ENCODE results near the gene LRRK1.

Gene LRRK1

GRCh38 chr15:100909989-100910955, 8.9 kb upstream of the LRRK1 start:
- Histone ChIP-seq H3K36me3 (ENCODE audit: control insufficient read depth in 4 of 4, insufficient read depth in 4 of 4, low read length in 3 of 4) (no peaks in the 10 kb centered on the region), H3K9me3 (ENCODE audit: control extremely low read depth in 1 of 5, control insufficient read depth in 4 of 5, insufficient read depth in 2 of 5, low read depth in 1 of 5, low read length in 4 of 5) (peaks cover 0 to 3% (median 0%) of the 10 kb centered on the region in 5 experiments), H3K27ac (ENCODE audit: insufficient read depth in 1 of 2, low read depth in 1 of 2, low read length in 2 of 2, poor library complexity in 1 of 2, severe bottlenecking in 2 of 2) (no peak overlapping the region), H3K4me3 (ENCODE audit: control insufficient read depth in 1 of 7, extremely low read depth in 1 of 7, insufficient read depth in 4 of 7, low read depth in 2 of 7, low read length in 6 of 7) (no peak overlapping the region), H3K27me3 (replicated peaks in 2 of 5; ENCODE audit: control insufficient read depth in 4 of 5, insufficient read depth in 5 of 5, low read length in 4 of 5) (no peaks in the 10 kb centered on the region), H3K4me1 (ENCODE audit: control extremely low read depth in 1 of 4, control insufficient read depth in 4 of 4, insufficient read depth in 4 of 4, low read length in 3 of 4) (no peaks in the 10 kb centered on the region)
- no peak for DNase-seq
- 98% methylated on average over 12 of the region's 12 CpGs for WGBS (ENCODE audit: insufficient coverage)
- POLR2A ChIA-PET, result interaction anchor here (0.6 kb wide), 1 partner anchor 11 kb away, joined by 3 read pairs; no protein-coding TSS in a partner anchor
- CTCF ChIA-PET, result interaction anchor here (1.0 to 1.4 kb wide), 3 partner anchors 33 to 99 kb away, joined by 3 to 4 read pairs (median 4); no protein-coding TSS in a partner anchor

- no peak overlapping the region for H3K4me3 ChIP-seq (ENCODE audit: control insufficient read depth in 1 of 7, extremely low read depth in 1 of 7, insufficient read depth in 4 of 7, low read depth in 2 of 7, low read length in 6 of 7)
- ChIA-PET CTCF (interaction anchor here (1.0 to 1.4 kb wide), 3 partner anchors 32 to 105 kb away, joined by 3 to 4 read pairs (median 4); no protein-coding TSS in a partner anchor), POLR2A (no interaction called here)
- H3K27ac ChIP-seq (ENCODE audit: insufficient read depth in 1 of 2, low read depth in 1 of 2, low read length in 2 of 2, poor library complexity in 1 of 2, severe bottlenecking in 2 of 2), result no peak overlapping the region
- no peaks in the 10 kb centered on the region for H3K36me3 ChIP-seq (ENCODE audit: control insufficient read depth in 4 of 4, insufficient read depth in 4 of 4, low read length in 3 of 4)
- DNase-seq, result no peak
- 96% methylated on average over 8 of the region's 10 CpGs for WGBS (ENCODE audit: insufficient coverage)
- H3K4me1 ChIP-seq (ENCODE audit: control extremely low read depth in 1 of 4, control insufficient read depth in 4 of 4, insufficient read depth in 4 of 4, low read length in 3 of 4), result no peaks in the 10 kb centered on the region
- H3K9me3 ChIP-seq (ENCODE audit: control extremely low read depth in 1 of 5, control insufficient read depth in 4 of 5, insufficient read depth in 2 of 5, low read depth in 1 of 5, low read length in 4 of 5), result peaks cover 0 to 3% (median 0%) of the 10 kb centered on the region in 5 experiments
- no peaks in the 10 kb centered on the region for H3K27me3 ChIP-seq (replicated peaks in 2 of 5; ENCODE audit: control insufficient read depth in 4 of 5, insufficient read depth in 5 of 5, low read length in 4 of 5)
These were observed 8.1 kb upstream of the LRRK1 start for GRCh38 chr15:100911086-100911485.

GRCh38 chr15:100913961-100914360, 5.2 kb upstream of the LRRK1 start:
- Histone ChIP-seq H3K4me3 (ENCODE audit: control insufficient read depth in 1 of 7, extremely low read depth in 1 of 7, insufficient read depth in 4 of 7, low read depth in 2 of 7, low read length in 6 of 7) (no peak overlapping the region), H3K4me1 (ENCODE audit: control extremely low read depth in 1 of 4, control insufficient read depth in 4 of 4, insufficient read depth in 4 of 4, low read length in 3 of 4) (peaks cover 0 to 13% (median 10%) of the 10 kb centered on the region in 4 experiments), H3K27ac (ENCODE audit: insufficient read depth in 1 of 2, low read depth in 1 of 2, low read length in 2 of 2, poor library complexity in 1 of 2, severe bottlenecking in 2 of 2) (no peak overlapping the region), H3K27me3 (replicated peaks in 2 of 5; ENCODE audit: control insufficient read depth in 4 of 5, insufficient read depth in 5 of 5, low read length in 4 of 5) (no peaks in the 10 kb centered on the region), H3K36me3 (ENCODE audit: control insufficient read depth in 4 of 4, insufficient read depth in 4 of 4, low read length in 3 of 4) (peaks cover 0 to 7% (median 0%) of the 10 kb centered on the region in 4 experiments), H3K9me3 (ENCODE audit: control extremely low read depth in 1 of 5, control insufficient read depth in 4 of 5, insufficient read depth in 2 of 5, low read depth in 1 of 5, low read length in 4 of 5) (peaks cover 0 to 3% (median 0%) of the 10 kb centered on the region in 5 experiments)
- 96% methylated on average over 4 of the region's 4 CpGs for WGBS (ENCODE audit: insufficient coverage)
- DNase-seq, result no peak
- CTCF ChIA-PET, result interaction anchor here (1.5 to 11.9 kb wide), 2 partner anchors 11 to 91 kb away, joined by 5 to 250 read pairs; no protein-coding TSS in a partner anchor
- POLR2A ChIA-PET, result interaction anchor here (0.6 kb wide), 1 partner anchor 118 kb away, joined by 3 read pairs; no protein-coding TSS in a partner anchor

- Histone ChIP-seq H3K4me3 (ENCODE audit: control insufficient read depth in 1 of 7, extremely low read depth in 1 of 7, insufficient read depth in 4 of 7, low read depth in 2 of 7, low read length in 6 of 7) (no peak overlapping the region), H3K27me3 (replicated peaks in 2 of 5; ENCODE audit: control insufficient read depth in 4 of 5, insufficient read depth in 5 of 5, low read length in 4 of 5) (no peaks in the 10 kb centered on the region), H3K27ac (ENCODE audit: insufficient read depth in 1 of 2, low read depth in 1 of 2, low read length in 2 of 2, poor library complexity in 1 of 2, severe bottlenecking in 2 of 2) (no peak overlapping the region), H3K9me3 (ENCODE audit: control extremely low read depth in 1 of 5, control insufficient read depth in 4 of 5, insufficient read depth in 2 of 5, low read depth in 1 of 5, low read length in 4 of 5) (peaks cover 0 to 3% (median 0%) of the 10 kb centered on the region in 5 experiments), H3K36me3 (ENCODE audit: control insufficient read depth in 4 of 4, insufficient read depth in 4 of 4, low read length in 3 of 4) (peaks cover 0 to 7% (median 0%) of the 10 kb centered on the region in 4 experiments), H3K4me1 (ENCODE audit: control extremely low read depth in 1 of 4, control insufficient read depth in 4 of 4, insufficient read depth in 4 of 4, low read length in 3 of 4) (peaks cover 0 to 17% (median 14%) of the 10 kb centered on the region in 4 experiments)
- ChIA-PET CTCF (interaction anchor here (1.5 to 11.9 kb wide), 3 partner anchors 8 to 90 kb away, joined by 5 to 250 read pairs (median 37); no protein-coding TSS in a partner anchor), POLR2A (no interaction called here)
- 100% methylated on average over 5 of the region's 6 CpGs for WGBS (ENCODE audit: insufficient coverage)
- no peak for DNase-seq
These were observed 4.3 kb upstream of the LRRK1 start for GRCh38 chr15:100914876-100915275.

- WGBS (ENCODE audit: insufficient coverage), result under 1% methylated on average over 42 of the region's 42 CpGs
- peaks cover 0 to 2% (median 0%) of the 10 kb centered on the region in 5 experiments for H3K9me3 ChIP-seq (ENCODE audit: control extremely low read depth in 1 of 5, control insufficient read depth in 4 of 5, insufficient read depth in 2 of 5, low read depth in 1 of 5, low read length in 4 of 5)
- H3K4me3 ChIP-seq (ENCODE audit: control insufficient read depth in 1 of 7, extremely low read depth in 1 of 7, insufficient read depth in 4 of 7, low read depth in 2 of 7, low read length in 6 of 7), result peak overlapping the region; percentile 15 to 91 (median 76)
- no peak overlapping the region for H3K27ac ChIP-seq (ENCODE audit: insufficient read depth in 1 of 2, low read depth in 1 of 2, low read length in 2 of 2, poor library complexity in 1 of 2, severe bottlenecking in 2 of 2)
- peaks cover 15 to 46% (median 34%) of the 10 kb centered on the region in 4 experiments for H3K4me1 ChIP-seq (ENCODE audit: control extremely low read depth in 1 of 4, control insufficient read depth in 4 of 4, insufficient read depth in 4 of 4, low read length in 3 of 4)
- H3K36me3 ChIP-seq (ENCODE audit: control insufficient read depth in 4 of 4, insufficient read depth in 4 of 4, low read length in 3 of 4), result peaks cover 0 to 8% (median 0%) of the 10 kb centered on the region in 4 experiments
- peak; percentile 77 to 83 (median 81) for DNase-seq
- ChIA-PET CTCF (interaction anchor here (0.8 to 11.9 kb wide), 27 partner anchors 9 to 337 kb away, joined by 3 to 250 read pairs (median 5); no protein-coding TSS in a partner anchor), POLR2A (interaction anchor here (1.2 kb wide), 1 partner anchor 89 kb away, joined by 5 read pairs; no protein-coding TSS in a partner anchor)
- H3K27me3 ChIP-seq (replicated peaks in 2 of 5; ENCODE audit: control insufficient read depth in 4 of 5, insufficient read depth in 5 of 5, low read length in 4 of 5), result no peaks in the 10 kb centered on the region
These were observed 995 bp upstream of the LRRK1 start for GRCh38 chr15:100918034-100918689.

- H3K4me1 ChIP-seq (ENCODE audit: control extremely low read depth in 1 of 4, control insufficient read depth in 4 of 4, insufficient read depth in 4 of 4, low read length in 3 of 4), result peaks cover 19 to 50% (median 34%) of the 10 kb centered on the region in 4 experiments
- H3K27me3 ChIP-seq (replicated peaks in 2 of 5; ENCODE audit: control insufficient read depth in 4 of 5, insufficient read depth in 5 of 5, low read length in 4 of 5), result no peaks in the 10 kb centered on the region
- no peak overlapping the region for H3K27ac ChIP-seq (ENCODE audit: insufficient read depth in 1 of 2, low read depth in 1 of 2, low read length in 2 of 2, poor library complexity in 1 of 2, severe bottlenecking in 2 of 2)
- ChIA-PET CTCF (interaction anchor here (0.5 to 11.9 kb wide), 11 partner anchors 10 to 356 kb away, joined by 3 to 250 read pairs (median 6); partner anchors contain the start of gene CHSY1), POLR2A (no interaction called here)
- H3K9me3 ChIP-seq (ENCODE audit: control extremely low read depth in 1 of 5, control insufficient read depth in 4 of 5, insufficient read depth in 2 of 5, low read depth in 1 of 5, low read length in 4 of 5), result no peaks in the 10 kb centered on the region
- H3K4me3 ChIP-seq (ENCODE audit: control insufficient read depth in 1 of 7, extremely low read depth in 1 of 7, insufficient read depth in 4 of 7, low read depth in 2 of 7, low read length in 6 of 7), result peak overlapping the region; percentile 49 to 91 (median 76)
- peak in 1 of 3 donors; percentile 40 for DNase-seq
- under 1% methylated on average over 73 of the region's 80 CpGs for WGBS (ENCODE audit: insufficient coverage)
- peaks cover 3 to 23% (median 8%) of the 10 kb centered on the region in 4 experiments for H3K36me3 ChIP-seq (ENCODE audit: control insufficient read depth in 4 of 4, insufficient read depth in 4 of 4, low read length in 3 of 4)
These were observed 586 bp downstream of the LRRK1 start for GRCh38 chr15:100919481-100920405.
